A673 (cell line): ENCODE results near the gene MAML2.

Experiments
- EZH2 ChIP-seq: fragments of 200-600 bp; sonication (generic); IDR thresholded peaks from 2 replicates; pipeline ENCODE4 v1.6.1; 2017; ENCODE audit warnings: borderline replicate concordance, low read depth, mild to moderate bottlenecking, mixed read lengths, antibody characterized with exemption, low read length; ENCODE audit not compliant: poor library complexity, severe bottlenecking
- TF ChIP-seq, protein P1 (sequence below): fragments of 300-800, 200-600 bp; sonication (generic); conservative IDR thresholded peaks from 2 replicates; pipeline ENCODE4 v1.5.1; 2017; ENCODE audit warnings: low read depth, mild to moderate bottlenecking, antibody characterized with exemption, low read length, moderate library complexity, mixed read lengths

DNA sequence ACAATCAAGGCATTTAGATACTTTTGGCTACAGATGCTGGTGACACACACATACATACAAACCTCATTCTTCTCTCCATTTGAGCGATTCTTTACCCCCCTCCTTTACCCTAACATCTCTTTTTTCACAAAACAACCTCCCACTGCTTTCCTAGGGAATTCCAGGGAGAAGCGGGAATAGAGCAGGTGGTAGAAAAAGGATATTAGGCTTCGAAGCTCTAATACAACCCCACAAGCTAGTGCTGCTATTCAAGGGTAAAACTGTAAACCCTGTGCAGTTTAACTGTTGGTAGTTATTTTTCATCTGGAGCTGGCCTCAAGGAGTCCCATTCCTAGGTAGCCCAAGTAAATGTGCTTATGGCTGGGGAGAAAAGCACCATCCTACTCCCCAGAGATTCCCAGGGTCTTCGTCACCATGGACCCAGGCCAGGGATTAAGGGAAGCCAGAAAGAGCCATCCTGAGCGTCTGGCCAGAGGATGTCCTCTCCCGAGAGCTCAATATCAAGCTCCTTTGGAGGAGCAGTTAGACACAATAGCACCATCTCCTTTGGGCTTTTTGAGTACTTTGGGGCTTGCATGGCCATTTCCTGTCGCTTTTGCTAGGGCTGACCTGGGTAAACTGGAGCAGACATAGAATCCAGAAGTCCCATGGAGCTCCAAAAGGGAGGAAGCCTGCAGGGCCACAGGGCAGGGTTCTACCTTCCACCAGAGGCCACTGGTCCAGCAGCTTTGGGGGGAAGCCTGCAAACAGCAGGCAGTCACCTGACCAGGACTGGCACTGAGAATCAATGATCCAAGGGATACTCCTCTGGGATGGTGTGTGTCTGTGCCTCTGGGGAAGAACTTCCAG, 3.1 kb downstream of the MAML2 start:
- TF ChIP-seq, protein P1, sequence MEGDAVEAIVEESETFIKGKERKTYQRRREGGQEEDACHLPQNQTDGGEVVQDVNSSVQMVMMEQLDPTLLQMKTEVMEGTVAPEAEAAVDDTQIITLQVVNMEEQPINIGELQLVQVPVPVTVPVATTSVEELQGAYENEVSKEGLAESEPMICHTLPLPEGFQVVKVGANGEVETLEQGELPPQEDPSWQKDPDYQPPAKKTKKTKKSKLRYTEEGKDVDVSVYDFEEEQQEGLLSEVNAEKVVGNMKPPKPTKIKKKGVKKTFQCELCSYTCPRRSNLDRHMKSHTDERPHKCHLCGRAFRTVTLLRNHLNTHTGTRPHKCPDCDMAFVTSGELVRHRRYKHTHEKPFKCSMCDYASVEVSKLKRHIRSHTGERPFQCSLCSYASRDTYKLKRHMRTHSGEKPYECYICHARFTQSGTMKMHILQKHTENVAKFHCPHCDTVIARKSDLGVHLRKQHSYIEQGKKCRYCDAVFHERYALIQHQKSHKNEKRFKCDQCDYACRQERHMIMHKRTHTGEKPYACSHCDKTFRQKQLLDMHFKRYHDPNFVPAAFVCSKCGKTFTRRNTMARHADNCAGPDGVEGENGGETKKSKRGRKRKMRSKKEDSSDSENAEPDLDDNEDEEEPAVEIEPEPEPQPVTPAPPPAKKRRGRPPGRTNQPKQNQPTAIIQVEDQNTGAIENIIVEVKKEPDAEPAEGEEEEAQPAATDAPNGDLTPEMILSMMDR, result no peak
- no peak for TF ChIP-seq EZH2
